ENCODE results near the gene ACTRT3.

DNA sequence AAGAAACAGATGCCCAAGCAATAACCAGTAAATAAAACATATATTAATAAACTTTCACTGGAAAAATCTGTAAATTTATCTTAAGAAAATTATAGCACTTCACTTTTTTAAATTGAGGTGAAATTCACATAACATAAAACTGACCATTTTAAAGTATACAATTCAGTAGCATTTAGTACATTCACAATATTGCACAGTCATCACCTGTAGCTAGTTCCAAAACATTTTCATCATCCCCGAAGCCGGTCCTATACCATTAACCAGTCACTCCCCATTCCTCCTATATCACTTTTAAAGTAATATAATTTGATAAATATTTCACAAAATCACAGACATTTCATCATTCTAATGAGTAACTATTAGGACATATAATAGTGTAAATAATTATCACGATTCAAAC, 35.3 kb upstream of the ACTRT3 start:
- TF ChIP-seq, protein P1, sequence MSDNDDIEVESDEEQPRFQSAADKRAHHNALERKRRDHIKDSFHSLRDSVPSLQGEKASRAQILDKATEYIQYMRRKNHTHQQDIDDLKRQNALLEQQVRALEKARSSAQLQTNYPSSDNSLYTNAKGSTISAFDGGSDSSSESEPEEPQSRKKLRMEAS (IDR thresholded peaks at IDR 0.05) = no peak
- TF ChIP-seq RAD21 (IDR thresholded peaks at IDR 0.05; ENCODE audit: low read depth) = no peak
- TF ChIP-seq, protein P2, sequence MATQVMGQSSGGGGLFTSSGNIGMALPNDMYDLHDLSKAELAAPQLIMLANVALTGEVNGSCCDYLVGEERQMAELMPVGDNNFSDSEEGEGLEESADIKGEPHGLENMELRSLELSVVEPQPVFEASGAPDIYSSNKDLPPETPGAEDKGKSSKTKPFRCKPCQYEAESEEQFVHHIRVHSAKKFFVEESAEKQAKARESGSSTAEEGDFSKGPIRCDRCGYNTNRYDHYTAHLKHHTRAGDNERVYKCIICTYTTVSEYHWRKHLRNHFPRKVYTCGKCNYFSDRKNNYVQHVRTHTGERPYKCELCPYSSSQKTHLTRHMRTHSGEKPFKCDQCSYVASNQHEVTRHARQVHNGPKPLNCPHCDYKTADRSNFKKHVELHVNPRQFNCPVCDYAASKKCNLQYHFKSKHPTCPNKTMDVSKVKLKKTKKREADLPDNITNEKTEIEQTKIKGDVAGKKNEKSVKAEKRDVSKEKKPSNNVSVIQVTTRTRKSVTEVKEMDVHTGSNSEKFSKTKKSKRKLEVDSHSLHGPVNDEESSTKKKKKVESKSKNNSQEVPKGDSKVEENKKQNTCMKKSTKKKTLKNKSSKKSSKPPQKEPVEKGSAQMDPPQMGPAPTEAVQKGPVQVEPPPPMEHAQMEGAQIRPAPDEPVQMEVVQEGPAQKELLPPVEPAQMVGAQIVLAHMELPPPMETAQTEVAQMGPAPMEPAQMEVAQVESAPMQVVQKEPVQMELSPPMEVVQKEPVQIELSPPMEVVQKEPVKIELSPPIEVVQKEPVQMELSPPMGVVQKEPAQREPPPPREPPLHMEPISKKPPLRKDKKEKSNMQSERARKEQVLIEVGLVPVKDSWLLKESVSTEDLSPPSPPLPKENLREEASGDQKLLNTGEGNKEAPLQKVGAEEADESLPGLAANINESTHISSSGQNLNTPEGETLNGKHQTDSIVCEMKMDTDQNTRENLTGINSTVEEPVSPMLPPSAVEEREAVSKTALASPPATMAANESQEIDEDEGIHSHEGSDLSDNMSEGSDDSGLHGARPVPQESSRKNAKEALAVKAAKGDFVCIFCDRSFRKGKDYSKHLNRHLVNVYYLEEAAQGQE (IDR thresholded peaks at IDR 0.05; ENCODE audit: low read depth) = no peak
